WTC11 (cell line): Measurements from ENCODE around the gene ADGRV1. TPM values are rescaled to one million over a fixed set of nuclear protein-coding genes. Genes with fewer than 3 reads are reported as not detected.
"Not testable (repeated sequence)": the region's sequence is repeated elsewhere in the genome, so short reads cannot be mapped to it uniquely, and the experiment has no call there.

Experiments used
- ATAC-seq: fragments of 200-7000 bp; cut with Tn5 transposase; 2 replicates; pipeline ENCODE4 v1.10.0; 2021; ENCODE audit warnings: mild to moderate bottlenecking, moderate library complexity
- CTCF ChIA-PET: fragments of 300-600 bp; sonication (Branson Sonifier 250); formaldehyde crosslinking; loops from one replicate; lab custom pipeline; 2021; ENCODE audit warnings: antibody characterized with exemption; lab: Charles Lee
- POLR2A ChIA-PET: fragments of 350-600 bp; sonication (Branson Sonifier 250); formaldehyde crosslinking; loops from one replicate; lab custom pipeline; 2021; ENCODE audit warnings: antibody characterized with exemption; lab: Charles Lee
- DNase-seq: peaks from one replicate; pipeline ENCODE4 v3.0.0; 2021; ENCODE audit warnings: low spot score
- H3K27ac Mint-ChIP-seq: 2 replicates; pipeline ENCODE4 v1.8.0; 2021; ENCODE audit warnings: mixed read lengths
- H3K27me3 Mint-ChIP-seq: 2 replicates; pipeline ENCODE4 v1.8.0; 2021; ENCODE audit warnings: low read depth, mild to moderate bottlenecking, moderate library complexity, mixed read lengths
- H3K36me3 Mint-ChIP-seq: 2 replicates; pipeline ENCODE4 v1.8.0; 2021; ENCODE audit warnings: mixed read lengths
- H3K4me1 Mint-ChIP-seq: 2 replicates; pipeline ENCODE4 v1.8.0; 2022; ENCODE audit warnings: mixed read lengths
- H3K4me3 Mint-ChIP-seq: 2 replicates; pipeline ENCODE4 v1.8.0; 2021; ENCODE audit warnings: mild to moderate bottlenecking, moderate library complexity, mixed read lengths
- H3K9me3 Mint-ChIP-seq: 2 replicates; pipeline ENCODE4 v1.8.0; 2021; ENCODE audit warnings: mixed read lengths
- ATF3 ChIP-seq: sonication (generic); formaldehyde crosslinking; conservative IDR thresholded peaks from 2 replicates; pipeline ENCODE4 v1.8.1; 2022; ENCODE audit warnings: mild to moderate bottlenecking, missing genetic modification reagents
- CBFB ChIP-seq: sonication (generic); formaldehyde crosslinking; IDR thresholded peaks from 2 replicates; pipeline ENCODE4 v1.8.1; 2022; ENCODE audit warnings: mild to moderate bottlenecking, low read depth, missing genetic modification reagents
- FOXJ3 ChIP-seq: sonication (generic); formaldehyde crosslinking; IDR thresholded peaks from 2 replicates; pipeline ENCODE4 v1.9.0; 2021; ENCODE audit warnings: missing genetic modification reagents, mild to moderate bottlenecking, borderline replicate concordance
- HMGXB4 ChIP-seq: sonication (generic); formaldehyde crosslinking; IDR thresholded peaks from 2 replicates; pipeline ENCODE4 v1.8.1; 2023; ENCODE audit warnings: mild to moderate bottlenecking, moderate library complexity, missing genetic modification reagents
- IRF1 ChIP-seq: sonication (generic); formaldehyde crosslinking; IDR thresholded peaks from 2 replicates; pipeline ENCODE4 v1.8.0; 2023; ENCODE audit warnings: missing genetic modification reagents
- JAZF1 ChIP-seq: fragments of 250-450 bp; sonication (Bioruptor Pico); IDR thresholded peaks from 2 replicates; pipeline ENCODE4 v1.9.0; 2021; ENCODE audit warnings: moderate library complexity, mild to moderate bottlenecking, inconsistent platforms
- OVOL2 ChIP-seq: fragments of 250-450 bp; sonication (Bioruptor Pico); IDR thresholded peaks from 2 replicates; pipeline ENCODE4 v1.9.0; 2021; ENCODE audit warnings: mild to moderate bottlenecking, borderline replicate concordance
- PRDM15 ChIP-seq: sonication (generic); formaldehyde crosslinking; IDR thresholded peaks from 2 replicates; pipeline ENCODE4 v1.8.0; 2022; ENCODE audit warnings: missing genetic modification reagents
- PRRX2 ChIP-seq: fragments of 250-450 bp; sonication (Bioruptor Pico); IDR thresholded peaks from 2 replicates; pipeline ENCODE4 v1.8.0; 2021; ENCODE audit warnings: mild to moderate bottlenecking
- SOX15 ChIP-seq: fragments of 250-450 bp; sonication (Bioruptor Pico); IDR thresholded peaks from 2 replicates; pipeline ENCODE4 v1.9.0; 2021; ENCODE audit warnings: mild to moderate bottlenecking
- USF2 ChIP-seq: sonication (generic); formaldehyde crosslinking; IDR thresholded peaks from 2 replicates; pipeline ENCODE4 v1.8.1; 2023; ENCODE audit warnings: mild to moderate bottlenecking, missing genetic modification reagents, moderate library complexity
- ZBTB21 ChIP-seq: sonication (generic); formaldehyde crosslinking; IDR thresholded peaks from 2 replicates; pipeline ENCODE4 v1.8.1; 2023; ENCODE audit warnings: mild to moderate bottlenecking, missing genetic modification reagents, borderline replicate concordance
- ZNF121 ChIP-seq: sonication (generic); formaldehyde crosslinking; IDR thresholded peaks from 2 replicates; pipeline ENCODE4 v1.8.0; 2023; ENCODE audit warnings: missing genetic modification reagents
- ZNF138 ChIP-seq: sonication (generic); formaldehyde crosslinking; conservative IDR thresholded peaks from 2 replicates; pipeline ENCODE4 v1.8.1; 2022; ENCODE audit warnings: mild to moderate bottlenecking, moderate library complexity, missing genetic modification reagents
- ZNF425 ChIP-seq: fragments of 250-450 bp; sonication (Bioruptor Pico); conservative IDR thresholded peaks from 2 replicates; pipeline ENCODE4 v1.9.0; 2021; ENCODE audit warnings: mild to moderate bottlenecking
- total RNA-seq: library from RNA; stranded (reverse); gene quantifications from 3 replicates; pipeline ENCODE4 v1.2.3, GENCODE V29; 2021
- TF ChIP-seq, protein P1 (sequence below): sonication (generic); formaldehyde crosslinking; IDR thresholded peaks from 2 replicates; pipeline ENCODE4 v1.8.0; 2022; ENCODE audit warnings: mild to moderate bottlenecking, missing genetic modification reagents

The ADGRV1 gene
- total RNA-seq, 1 experiment from 2014 or later, result 74.5 TPM

DNA sequence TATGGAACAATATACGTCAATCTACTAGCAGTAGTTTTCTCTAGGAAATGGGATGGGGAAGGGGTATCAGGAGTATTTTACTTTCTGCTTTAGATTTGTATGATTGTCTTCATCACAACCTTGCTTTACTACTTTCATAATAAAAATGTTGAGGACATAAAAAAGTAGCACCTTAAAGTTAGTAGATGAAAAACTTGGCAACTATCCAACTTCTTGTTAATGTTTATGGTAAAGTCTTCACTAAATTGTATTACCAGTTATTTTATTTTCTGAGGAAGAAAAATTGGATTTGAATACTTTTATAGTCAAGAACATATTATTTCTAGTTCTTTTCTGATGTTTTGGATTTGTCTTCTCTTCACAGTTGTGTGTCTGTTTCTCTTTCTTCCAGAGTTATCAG lies 452.4 kb downstream of the ADGRV1 start:
- DNase-seq (no peak), ATAC-seq (no peak)
- Mint-ChIP-seq H3K4me1 (no peaks in the 10 kb centered on the region), H3K27me3 (no peaks in the 10 kb centered on the region), H3K9me3 (peaks cover 23% of the 10 kb centered on the region), H3K4me3 (no peak overlapping the region), H3K36me3 (peaks cover 17% of the 10 kb centered on the region), H3K27ac (no peak overlapping the region)
- ChIA-PET POLR2A (no interaction called here), CTCF (no interaction called here)
- TF ChIP-seq, protein P1, sequence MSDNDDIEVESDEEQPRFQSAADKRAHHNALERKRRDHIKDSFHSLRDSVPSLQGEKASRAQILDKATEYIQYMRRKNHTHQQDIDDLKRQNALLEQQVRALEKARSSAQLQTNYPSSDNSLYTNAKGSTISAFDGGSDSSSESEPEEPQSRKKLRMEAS (CRISPR knock-in tag), result no peak
- TF ChIP-seq IRF1 (no peak), FOXJ3 (CRISPR knock-in tag) (no peak), JAZF1 (CRISPR knock-in tag) (no peak), CBFB (no peak), OVOL2 (CRISPR knock-in tag) (no peak), USF2 (CRISPR knock-in tag) (no peak), PRDM15 (CRISPR knock-in tag) (no peak), ZBTB21 (CRISPR knock-in tag) (no peak), ZNF138 (CRISPR knock-in tag) (no peak), PRRX2 (CRISPR knock-in tag) (no peak), SOX15 (no peak), ZNF425 (CRISPR knock-in tag) (no peak), ZNF121 (CRISPR knock-in tag) (no peak), ATF3 (CRISPR knock-in tag) (no peak), HMGXB4 (no peak)

GRCh38 chr5:91012867-91013266 lies 454.3 kb downstream of the ADGRV1 start:
- H3K27ac Mint-ChIP-seq, H3K4me3 Mint-ChIP-seq, POLR2A ChIA-PET, H3K27me3 Mint-ChIP-seq, ATAC-seq, CTCF ChIA-PET, DNase-seq: not testable (repeated sequence)
- Mint-ChIP-seq H3K36me3 (peaks cover 17% of the 10 kb centered on the region), H3K4me1 (peaks cover 11% of the 10 kb centered on the region), H3K9me3 (peaks cover 23% of the 10 kb centered on the region)
